NK-92 treated with Interleukin-12 subunit alpha and Interleukin-12 subunit beta, amount 100 ng/mL, for 24 hours (cell line): ENCODE measurements around the gene CPNE1.
"Not testable (repeated sequence)": the region's sequence is repeated elsewhere in the genome, so short reads cannot be mapped to it uniquely, and the experiment has no call there.

Experiments
- DNase-seq: peaks from one replicate; lab custom pipeline; 2025; lab: John Stamatoyannopoulos, UW

The CPNE1 gene

DNA sequence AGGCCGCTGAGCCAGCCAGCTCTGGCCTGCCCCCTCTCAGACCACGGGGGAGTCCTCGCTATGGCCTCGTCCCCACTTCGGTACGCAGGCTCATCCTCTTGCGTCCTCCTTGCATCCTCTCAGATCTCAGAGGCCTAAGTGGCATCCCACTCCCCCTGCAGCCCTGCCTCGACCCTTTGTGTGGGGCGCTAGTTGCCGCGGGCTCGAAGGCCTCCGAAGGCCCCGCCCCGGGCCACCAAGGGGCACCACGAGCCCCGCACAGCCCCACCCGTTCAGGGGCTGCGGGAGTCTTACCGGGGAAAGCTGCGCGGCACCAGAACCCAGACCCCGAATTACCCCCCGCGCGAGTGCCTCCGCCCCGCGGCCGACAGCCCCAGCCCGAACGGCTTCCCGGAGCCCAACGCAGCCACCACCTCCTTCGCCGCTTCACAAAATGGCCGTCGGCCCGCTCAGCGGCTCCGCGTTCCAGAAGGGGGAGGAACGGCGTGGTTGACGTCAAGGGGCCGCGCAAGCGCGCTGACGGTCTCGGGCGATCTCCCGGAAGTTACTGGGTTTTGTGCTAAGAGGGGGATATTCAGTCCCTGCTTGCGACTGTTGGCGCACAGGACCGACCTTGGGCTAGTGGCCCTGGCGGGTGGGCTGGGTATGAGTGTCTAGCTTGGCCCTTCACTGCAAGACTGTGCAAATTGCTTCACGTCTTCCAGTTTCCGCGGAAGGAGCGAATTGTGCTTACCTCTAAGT lies at the start of gene CPNE1, which contains the start of gene RBM12:
TSS of gene CPNE1 (minus strand) at position 435 of the 741 bp plus-strand sequence. CDS start 31,977 bp downstream, outside the sequence.
TSS of gene RBM12 (minus strand) at position 435 of the 741 bp plus-strand sequence. CDS start 9,578 bp downstream, outside the sequence.
- DNase-seq: peak; percentile 90

DNA sequence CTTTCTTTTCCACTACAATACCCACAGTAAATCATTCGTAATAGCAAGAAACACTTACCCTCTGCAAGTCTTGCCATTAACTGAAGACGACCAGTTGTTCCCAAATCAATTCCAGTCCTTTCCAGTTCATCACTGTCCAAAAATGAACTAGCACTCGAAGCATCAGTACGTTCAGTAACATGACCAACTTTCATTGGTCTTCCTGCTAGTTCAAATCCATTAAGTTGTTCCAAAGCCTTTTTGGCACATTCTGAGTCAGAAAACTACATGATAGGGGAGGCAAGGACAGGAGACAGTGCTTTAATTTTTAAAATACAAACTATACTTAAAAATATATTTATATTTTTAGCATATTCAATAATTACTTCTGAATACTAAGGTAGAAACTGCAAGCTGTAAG lies 49.4 kb upstream of the CPNE1 start:
- DNase-seq: no peak

- DNase-seq: not testable (repeated sequence)
Measured at GRCh38 chr20:35713120-35713519, 48.4 kb upstream of the CPNE1 start.

DNA sequence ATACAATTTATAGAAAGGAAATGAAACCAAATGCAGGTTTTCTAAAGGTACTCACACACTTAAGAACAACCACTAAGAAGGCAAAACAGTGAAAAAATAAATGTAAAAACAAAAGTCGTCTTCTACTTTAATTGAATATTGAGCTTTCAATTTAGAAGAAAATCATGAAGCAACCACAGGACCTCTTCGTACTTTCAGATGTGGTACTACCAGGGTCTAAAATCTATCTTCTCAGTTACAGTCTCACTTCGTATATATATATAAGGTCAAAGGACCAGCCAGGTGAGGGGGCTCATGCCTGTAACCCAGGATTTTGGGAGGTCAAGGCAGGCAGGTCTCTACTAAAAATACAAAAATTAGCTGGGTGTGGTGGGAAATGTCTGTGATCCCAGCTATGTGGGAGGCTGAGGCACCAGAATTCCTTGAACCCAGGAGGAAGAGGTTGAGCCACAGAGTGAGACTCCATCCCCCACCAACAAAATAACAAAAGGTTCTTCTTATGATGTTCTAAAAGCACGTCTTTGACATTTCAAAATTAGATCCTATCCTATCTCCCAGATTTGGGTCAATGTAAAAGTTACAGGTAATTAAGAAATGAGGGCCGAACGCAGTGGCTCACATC lies 47.0 kb upstream of the CPNE1 start:
- no peak for DNase-seq

GRCh38 chr20:35710884-35711587 lies 46.3 kb upstream of the CPNE1 start:
- DNase-seq: no peak

- DNase-seq: no peak
Measured at GRCh38 chr20:35710039-35710438, 45.3 kb upstream of the CPNE1 start.

- DNase-seq: no peak
Measured at GRCh38 chr20:35709259-35709658, 44.6 kb upstream of the CPNE1 start.

DNA sequence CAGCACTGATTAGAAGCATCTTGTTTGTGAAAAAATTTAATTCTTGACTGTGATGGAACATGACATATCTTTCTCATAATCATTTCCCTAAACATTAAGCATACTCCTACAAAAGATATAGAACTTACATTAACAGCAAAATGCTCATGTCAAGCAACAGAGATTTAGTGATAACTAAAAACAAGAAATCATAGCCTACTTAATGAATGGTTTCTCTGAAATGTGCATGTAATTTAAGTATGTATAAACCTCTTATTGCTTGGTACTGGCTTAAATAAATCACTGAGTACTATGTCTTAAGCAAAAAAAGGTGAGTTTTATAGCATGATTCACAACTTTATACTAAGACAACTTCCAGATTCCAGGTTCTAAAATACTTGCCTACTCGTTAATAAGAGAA lies 43.8 kb upstream of the CPNE1 start:
- no peak for DNase-seq

GRCh38 chr20:35706591-35707529 lies 42.2 kb upstream of the CPNE1 start:
- not testable (repeated sequence) for DNase-seq

DNA sequence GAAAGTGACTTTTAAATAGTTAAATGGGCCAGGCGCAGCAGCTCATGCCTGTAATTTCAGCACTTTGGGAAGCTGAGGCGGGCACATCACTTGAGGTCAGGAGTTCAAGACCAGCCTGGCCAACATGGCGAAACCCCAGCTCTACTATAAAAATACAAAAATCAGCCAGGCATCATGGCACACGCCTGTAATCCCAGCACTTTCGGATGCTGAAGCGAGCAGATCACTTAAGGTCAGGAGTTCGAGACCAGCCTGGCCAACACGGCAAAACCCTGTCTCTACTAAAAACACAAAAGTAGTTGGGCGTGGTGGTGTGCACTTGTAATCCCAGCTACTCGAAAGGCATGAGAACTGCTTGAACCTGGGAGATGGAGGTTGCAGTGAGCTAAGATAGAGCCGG lies 41.2 kb upstream of the CPNE1 start:
- DNase-seq: not testable (repeated sequence)

DNA sequence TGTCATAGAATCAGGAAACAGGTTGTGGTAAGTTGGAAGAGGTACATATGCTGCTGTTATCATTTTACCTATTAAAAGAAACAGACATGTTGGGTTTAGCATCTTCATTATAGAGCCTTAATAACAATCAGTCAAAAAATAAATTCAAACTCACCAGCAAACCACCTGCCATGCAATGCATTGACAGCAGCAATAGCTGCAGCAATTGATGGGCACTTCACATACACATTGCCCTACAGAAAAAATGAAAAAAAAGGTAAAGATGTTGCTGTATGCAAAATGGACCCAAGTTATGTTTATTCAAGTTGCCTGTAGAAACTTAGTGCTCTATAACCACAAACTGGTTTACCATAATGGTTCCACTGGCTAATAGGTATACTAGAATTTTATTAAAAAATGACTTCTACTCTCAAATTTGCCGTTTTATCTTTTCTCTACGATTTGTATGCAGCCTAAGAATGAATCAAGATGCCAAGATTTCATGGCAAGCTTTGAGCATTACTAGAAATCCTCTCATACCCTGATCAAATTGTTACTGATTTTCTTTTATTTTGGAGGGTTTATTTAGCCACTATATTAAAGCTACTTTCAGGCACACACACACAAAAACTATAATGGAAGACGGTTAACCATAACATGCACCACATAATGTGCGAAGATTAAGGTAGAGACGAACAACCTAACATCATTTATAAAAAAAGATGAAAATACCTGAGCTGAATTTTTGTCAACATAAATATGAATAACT lies 40.0 kb upstream of the CPNE1 start:
- no peak for DNase-seq

DNA sequence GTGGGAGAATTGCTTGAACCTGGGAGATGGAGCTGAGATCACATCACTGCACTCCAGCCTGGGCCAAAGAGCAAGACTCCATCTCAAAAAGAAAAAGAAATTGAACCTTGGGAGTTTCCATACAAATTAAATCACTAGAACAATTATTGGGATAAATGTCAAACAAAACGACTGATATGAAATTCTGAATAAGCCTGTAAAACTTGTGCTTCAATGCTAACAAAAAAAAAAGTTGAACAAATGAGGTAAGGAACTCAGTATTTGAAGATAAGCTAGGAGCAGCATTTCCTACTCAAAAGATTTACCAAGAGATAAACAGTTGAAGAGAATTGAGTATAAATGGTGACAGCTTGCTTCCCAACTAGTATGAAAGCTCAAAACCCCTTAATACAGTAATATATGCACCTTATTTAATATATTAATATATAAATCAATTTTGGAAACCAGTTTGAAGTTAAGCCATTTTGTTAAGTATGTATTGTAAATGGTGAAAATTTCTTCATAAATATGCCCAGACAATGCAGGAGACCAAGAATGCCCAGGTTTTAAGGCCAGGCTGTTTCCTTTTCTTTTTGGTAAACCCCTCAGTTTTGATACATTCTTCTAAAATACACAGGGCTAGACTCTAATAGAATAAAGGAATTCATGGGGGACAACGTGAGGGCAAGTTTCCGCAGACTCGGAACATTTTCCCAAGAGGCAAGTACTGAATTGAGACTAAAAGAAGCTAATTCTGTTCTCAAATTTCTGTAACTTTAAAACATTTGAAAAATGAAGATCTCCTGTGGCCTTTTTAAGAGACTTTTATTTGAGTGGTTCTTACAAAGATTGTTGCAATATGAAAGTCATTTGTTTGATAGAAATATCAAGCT lies 38.4 kb upstream of the CPNE1 start:
- no peak for DNase-seq

DNA sequence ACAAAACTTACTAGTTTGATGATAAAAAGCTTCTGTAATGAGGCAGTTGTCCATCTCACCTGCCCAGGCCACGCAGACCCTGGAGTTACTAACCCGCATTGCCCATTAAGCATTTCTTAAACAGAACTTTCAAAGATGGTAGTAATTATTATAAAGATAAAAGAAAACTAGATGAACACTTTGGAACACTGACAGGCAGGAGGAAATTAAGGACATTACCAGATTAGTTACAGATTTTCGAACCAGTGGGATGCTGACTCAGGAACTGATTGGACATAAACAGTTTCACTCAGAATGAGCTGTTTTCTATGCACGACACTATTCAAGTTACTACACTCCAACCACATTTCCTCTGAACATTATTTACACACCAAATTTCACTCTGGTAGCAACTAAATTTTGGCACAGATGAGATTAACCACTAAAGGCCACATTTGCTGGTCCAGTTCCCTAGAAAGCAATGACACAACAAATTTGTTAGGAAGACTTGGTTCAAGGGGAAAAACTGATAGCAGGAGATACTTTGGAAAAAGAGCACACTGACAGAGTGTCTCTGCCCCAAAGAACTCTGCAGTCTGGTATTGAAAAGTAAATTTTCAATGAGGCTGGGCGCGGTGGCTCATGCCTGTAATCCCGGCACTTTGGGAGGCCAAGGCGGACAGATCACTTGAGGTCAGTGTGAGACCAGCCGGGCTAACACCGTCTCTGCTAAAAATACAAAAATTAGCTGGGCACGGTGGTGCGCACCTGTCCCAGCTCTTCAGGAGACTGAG lies 37.5 kb upstream of the CPNE1 start:
- DNase-seq: no peak

GRCh38 chr20:35700625-35701148 lies 36.0 kb upstream of the CPNE1 start:
- no peak for DNase-seq

- DNase-seq: no peak
Measured at GRCh38 chr20:35699957-35700624, 35.4 kb upstream of the CPNE1 start.

- DNase-seq: peak; percentile 69
Measured at GRCh38 chr20:35699127-35699956, 34.6 kb upstream of the CPNE1 start, which contains the start of the genes NFS1 and ROMO1. Gene NFS1, minus strand, starts transcription at chr20:35699352. Its CDS starts 64 bp downstream, at chr20:35699288. Gene ROMO1, plus strand, starts transcription at chr20:35699405. Its CDS starts 228 bp downstream, at chr20:35699633.
